ENCODE results near the gene IPO5. TPM values are rescaled to one million over a fixed set of nuclear protein-coding genes. Genes with fewer than 3 reads are reported as not detected.
"Not testable (repeated sequence)": the region's sequence is repeated elsewhere in the genome, so short reads cannot be mapped to it uniquely, and the experiment has no call there.

Gene IPO5
- polyA plus RNA-seq, 1 donor from 2014 or later = 25.3 TPM

DNA sequence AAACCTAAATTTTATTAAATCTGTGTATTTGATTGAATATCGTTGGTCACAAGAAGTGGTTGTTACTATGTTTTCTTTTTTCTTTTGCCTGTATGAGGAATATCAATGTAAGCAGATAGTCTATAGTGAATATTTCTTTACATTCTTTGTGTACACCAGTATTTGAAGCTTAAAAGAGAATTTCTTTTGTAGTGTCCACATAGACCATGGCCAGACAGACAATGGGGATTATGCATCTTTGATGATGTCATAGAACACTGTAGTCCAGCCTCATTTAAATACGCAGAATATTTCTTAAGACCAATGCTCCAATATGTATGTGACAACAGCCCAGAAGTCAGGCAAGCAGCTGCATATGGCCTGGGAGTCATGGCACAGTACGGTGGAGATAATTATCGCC lies 64.8 kb downstream of the IPO5 start:
- Mint-ChIP-seq H3K4me3 (no peak overlapping the region), H3K36me3 (peaks cover 16% of the 10 kb centered on the region), H3K9me3 (no peaks in the 10 kb centered on the region), H3K4me1 (peaks cover 0 to 1% (median 0%) of the 10 kb centered on the region in 3 donors), H3K27ac (no peak overlapping the region), H3K27me3 (no peaks in the 10 kb centered on the region)

DNA sequence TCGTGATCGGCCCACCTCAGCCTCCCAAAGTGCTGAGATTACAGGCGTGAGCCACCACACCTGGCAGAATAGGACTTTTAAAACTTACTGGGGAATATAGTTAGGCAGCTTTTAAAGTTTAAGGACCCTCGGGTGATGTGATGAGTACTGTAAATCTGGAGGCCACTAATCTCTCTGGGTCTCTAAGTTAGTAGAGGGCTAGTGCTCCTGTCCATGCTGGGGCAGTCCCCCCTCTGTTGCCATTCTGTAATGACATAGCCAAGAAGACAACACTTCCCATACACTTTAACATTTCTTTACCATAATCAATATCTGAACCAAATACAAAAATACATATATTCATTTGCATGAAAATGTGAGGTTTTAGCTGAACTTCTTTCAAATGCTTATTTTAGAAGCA lies 65.7 kb downstream of the IPO5 start:
- Mint-ChIP-seq H3K36me3 (peaks cover 16% of the 10 kb centered on the region), H3K27ac (no peak overlapping the region)

DNA sequence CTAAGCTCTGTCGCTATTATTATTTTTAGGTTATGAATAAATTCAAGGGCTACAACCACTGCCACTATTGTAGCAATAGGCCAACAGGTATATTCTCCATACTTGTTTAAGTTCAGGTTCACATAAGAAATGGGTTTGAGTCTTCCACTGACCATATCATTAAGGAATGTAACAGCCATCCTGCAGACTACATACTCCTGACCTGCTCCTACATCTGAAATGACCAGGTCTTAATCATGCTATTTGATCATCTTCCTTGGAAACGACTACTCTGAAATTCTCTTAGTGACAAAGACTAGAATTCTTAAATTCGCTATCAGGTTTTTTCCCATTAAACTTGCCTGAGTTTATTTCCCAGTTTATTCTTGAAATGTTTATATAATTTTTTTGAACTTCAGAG lies 66.8 kb downstream of the IPO5 start:
- Mint-ChIP-seq H3K4me3 (no peak overlapping the region), H3K4me1 (peaks cover 0 to 1% (median 0%) of the 10 kb centered on the region in 3 donors), H3K9me3 (no peaks in the 10 kb centered on the region), H3K27me3 (no peaks in the 10 kb centered on the region), H3K36me3 (peaks cover 16% of the 10 kb centered on the region), H3K27ac (no peak overlapping the region)

More for the DNA sequence above, 65.7 kb downstream of the IPO5 start:
- Mint-ChIP-seq H3K4me3 (peak overlapping the region in 1 of 4 donors; percentile 23), H3K27me3 (no peaks in the 10 kb centered on the region), H3K4me1 (peaks cover 0 to 1% (median 0%) of the 10 kb centered on the region in 3 donors), H3K9me3 (no peaks in the 10 kb centered on the region)

DNA sequence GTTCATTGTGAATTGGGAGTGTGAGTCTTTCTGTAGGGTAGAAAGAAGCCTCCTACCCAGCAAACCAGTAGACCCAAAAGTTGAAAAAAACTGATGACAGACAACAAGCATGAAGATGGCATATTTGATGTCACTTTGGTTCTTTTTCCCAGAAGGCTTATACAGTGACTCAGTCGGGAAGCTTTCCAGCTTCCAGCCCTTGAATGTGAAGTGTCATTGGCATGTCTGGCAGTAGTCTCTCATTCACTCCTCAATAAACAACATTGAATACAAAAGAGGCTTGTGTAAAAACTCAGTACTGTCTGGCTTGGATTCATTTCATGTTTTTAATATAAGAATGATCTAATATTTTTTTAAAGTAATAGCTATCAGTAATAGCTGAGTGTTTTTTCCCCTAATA lies 68.7 kb downstream of the IPO5 start:
- Mint-ChIP-seq H3K36me3 (peaks cover 13% of the 10 kb centered on the region), H3K27ac (no peak overlapping the region), H3K9me3 (no peaks in the 10 kb centered on the region), H3K4me1 (peaks cover 0 to 1% (median 0%) of the 10 kb centered on the region in 3 donors), H3K4me3 (no peak overlapping the region), H3K27me3 (no peaks in the 10 kb centered on the region)

DNA sequence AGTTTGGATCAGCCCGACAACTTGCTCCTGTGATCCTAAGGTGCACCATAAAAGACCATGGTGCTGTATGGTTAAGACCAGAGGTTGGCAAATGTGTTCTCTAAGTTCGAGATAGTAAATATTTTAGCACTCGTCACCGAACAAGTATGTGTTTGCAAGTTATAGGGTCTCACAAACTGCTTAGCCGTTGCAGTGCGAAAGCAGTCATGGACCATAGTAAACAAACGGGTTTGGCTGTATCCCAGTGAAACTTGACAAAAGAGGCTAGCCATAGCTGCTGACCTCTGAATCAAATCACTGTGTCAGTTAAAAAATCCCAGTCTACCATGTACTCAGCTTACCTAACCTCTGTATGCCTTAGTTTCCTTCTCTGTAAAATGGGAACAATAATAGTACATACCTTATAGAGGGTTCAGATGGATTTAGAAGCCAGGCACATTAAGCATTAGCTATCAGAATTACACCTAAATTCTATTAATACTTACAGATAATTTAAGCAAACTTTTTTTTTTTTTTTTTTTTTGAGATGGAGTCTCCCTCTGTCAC lies 72.1 kb downstream of the IPO5 start:
- H3K4me1 Mint-ChIP-seq = no peaks in the 10 kb centered on the region
- no peak overlapping the region for H3K27ac Mint-ChIP-seq
- no peaks in the 10 kb centered on the region for H3K27me3 Mint-ChIP-seq
- peaks cover 6% of the 10 kb centered on the region for H3K36me3 Mint-ChIP-seq
- H3K4me3 Mint-ChIP-seq = no peak overlapping the region
- H3K9me3 Mint-ChIP-seq = no peaks in the 10 kb centered on the region

DNA sequence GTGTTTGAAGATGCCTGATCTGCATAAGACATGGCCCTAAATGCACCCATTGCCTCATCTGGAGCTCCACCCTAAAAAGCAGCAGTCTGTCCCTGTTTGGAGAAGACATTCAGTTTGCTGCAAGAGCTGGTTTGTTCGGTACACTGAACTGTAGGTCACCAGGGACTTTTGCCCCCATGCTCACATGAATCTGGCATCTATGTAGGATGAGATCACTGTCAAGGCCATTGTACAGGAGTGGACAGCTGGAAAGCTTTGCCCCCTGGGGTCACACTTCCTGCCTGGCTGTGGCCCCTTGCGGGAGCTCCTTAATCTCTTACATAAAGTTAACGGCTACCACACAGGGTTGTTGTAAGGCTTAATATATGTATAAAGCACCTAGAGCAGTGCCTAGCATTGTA lies 73.0 kb downstream of the IPO5 start:
- Mint-ChIP-seq H3K4me3 (no peak overlapping the region), H3K27ac (peak overlapping the region in 1 of 3 donors; percentile 39), H3K4me1 (peaks cover 0 to 3% (median 0%) of the 10 kb centered on the region in 3 donors), H3K36me3 (peaks cover 4% of the 10 kb centered on the region), H3K9me3 (no peaks in the 10 kb centered on the region), H3K27me3 (no peaks in the 10 kb centered on the region)

DNA sequence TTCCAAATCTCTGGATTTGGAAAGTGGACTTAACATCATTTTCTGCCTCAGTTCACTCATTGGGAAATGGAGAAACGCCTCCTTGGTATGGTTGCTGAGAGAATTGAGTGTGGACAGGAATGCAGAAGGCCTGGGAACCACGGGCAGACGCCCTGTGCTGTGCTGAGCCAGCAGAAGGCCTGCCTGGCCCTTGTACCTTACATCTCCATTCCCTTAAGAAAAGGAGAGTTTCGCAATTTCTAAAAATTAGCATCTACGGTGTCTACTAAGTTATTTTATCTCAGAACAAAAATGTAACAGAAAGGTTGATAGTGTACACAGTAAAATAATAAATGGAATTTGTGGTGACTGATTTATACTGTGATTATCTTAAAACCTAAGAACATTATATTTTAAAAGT lies 78.7 kb downstream of the IPO5 start:
- H3K36me3 Mint-ChIP-seq = no peaks in the 10 kb centered on the region
- no peaks in the 10 kb centered on the region for H3K9me3 Mint-ChIP-seq
- H3K4me1 Mint-ChIP-seq = peaks cover 0 to 3% (median 0%) of the 10 kb centered on the region in 3 donors
- no peaks in the 10 kb centered on the region for H3K27me3 Mint-ChIP-seq
- no peak overlapping the region for H3K27ac Mint-ChIP-seq
- H3K4me3 Mint-ChIP-seq = no peak overlapping the region

DNA sequence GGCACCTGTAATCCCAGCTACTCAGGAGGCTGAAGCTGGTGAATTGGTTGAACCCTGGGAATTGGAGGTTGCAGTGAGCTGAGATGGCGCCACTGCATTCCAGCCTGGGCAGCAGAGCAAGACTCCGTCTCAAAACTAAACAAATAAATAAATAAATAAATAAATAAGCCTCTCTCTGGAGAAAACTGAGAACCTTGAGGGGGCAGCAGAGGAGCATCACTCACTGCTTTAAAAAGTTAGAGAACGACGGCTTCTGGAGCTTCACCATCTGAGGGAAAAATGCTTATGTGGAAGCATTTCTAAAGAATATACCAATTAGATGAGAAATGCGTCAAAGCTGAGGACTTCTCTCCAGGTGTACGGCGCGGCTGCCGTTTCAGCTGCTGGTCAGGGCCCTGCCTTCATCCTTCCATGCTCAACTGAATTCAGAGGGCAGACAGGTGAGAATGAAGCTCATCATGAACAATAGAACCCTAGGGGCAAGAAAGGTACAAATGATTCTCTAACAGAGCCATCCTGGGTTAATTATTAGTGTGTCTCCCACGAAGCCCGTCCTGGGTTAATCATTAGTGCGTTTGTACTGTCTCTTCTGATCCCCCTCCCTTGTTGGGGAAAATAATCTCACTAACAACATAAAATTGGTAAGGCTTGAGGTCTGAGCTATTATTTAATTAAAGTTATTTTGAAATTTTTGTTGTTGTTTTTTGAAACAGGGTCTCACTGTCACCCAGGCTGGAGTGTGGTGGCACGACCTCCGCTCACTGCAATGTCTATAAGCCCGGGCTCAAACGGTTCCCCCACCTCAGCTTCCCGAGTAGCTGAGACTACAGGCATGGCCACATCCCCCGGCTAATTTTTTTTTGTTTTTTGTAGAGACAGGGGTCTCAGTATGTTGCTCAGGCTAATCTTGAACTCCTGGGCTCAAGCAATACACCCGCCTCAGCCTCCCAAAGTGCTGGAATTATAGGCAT lies 80.1 kb downstream of the IPO5 start:
- Mint-ChIP-seq H3K27ac (no peak overlapping the region), H3K4me3 (no peak overlapping the region), H3K9me3 (no peaks in the 10 kb centered on the region), H3K36me3 (no peaks in the 10 kb centered on the region), H3K4me1 (peaks cover 0 to 3% (median 0%) of the 10 kb centered on the region in 3 donors), H3K27me3 (no peaks in the 10 kb centered on the region)

DNA sequence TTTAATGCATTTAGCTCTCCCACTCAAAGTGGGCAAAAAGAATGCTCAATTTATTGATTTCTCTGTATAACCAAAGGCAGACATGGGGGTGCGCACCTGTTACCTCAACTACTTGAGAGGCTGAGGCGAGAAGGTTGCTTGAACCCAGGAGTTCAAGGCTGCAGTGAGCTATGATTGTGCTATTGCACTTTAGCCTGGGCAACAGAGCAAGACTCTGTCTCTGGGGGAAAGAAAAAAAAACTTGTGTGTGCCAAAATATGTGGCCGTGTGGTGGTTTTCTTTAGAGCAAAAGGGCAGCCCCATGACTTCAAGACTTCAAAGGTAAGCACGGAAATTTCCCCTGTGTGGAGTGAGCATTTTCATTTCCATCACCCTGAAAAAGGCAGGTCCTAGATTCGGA lies 81.9 kb downstream of the IPO5 start:
- H3K36me3 Mint-ChIP-seq = peaks cover 2% of the 10 kb centered on the region
- H3K27ac Mint-ChIP-seq = no peak overlapping the region
- H3K4me1 Mint-ChIP-seq = peaks cover 0 to 3% (median 0%) of the 10 kb centered on the region in 3 donors
- H3K9me3 Mint-ChIP-seq = no peaks in the 10 kb centered on the region
- H3K4me3 Mint-ChIP-seq = no peak overlapping the region
- H3K27me3 Mint-ChIP-seq = no peaks in the 10 kb centered on the region

DNA sequence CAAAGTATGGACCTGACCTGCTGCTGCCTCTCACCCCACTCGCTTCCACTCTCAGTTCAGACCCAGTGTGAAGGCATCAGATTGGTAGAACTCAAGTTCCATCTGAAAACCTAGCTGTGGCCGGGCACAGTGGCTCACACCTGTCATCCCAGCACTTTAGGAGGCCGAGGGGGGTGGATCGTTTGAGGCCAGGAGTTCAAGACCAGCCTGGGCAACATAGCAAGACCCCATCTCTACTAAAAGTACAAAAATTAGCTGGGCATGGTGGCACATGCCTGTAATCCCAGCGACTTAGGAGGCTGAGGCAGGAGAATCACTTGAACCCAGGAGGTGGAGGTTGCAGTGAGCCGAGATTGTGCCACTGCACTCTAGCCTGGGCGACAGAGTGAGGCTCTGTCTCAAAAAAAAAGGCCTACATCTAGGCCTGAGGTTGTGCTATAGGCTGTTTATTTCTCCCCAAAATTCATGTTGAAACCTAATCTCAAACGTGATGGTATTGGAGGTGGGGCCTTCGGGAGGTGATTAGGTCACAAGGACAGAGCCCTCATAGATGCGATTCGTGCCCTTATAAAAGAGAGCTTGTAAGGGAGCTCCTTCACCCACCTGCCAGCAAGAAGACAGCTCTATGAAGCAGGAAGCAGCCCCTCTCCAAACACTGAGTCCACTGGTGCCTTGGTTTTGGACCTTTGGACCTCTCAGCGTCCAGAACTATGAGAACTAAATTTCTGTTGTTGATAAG lies 83.3 kb downstream of the IPO5 start:
- not testable (repeated sequence) for H3K4me1 Mint-ChIP-seq, H3K9me3 Mint-ChIP-seq, H3K27me3 Mint-ChIP-seq, H3K36me3 Mint-ChIP-seq, H3K27ac Mint-ChIP-seq, H3K4me3 Mint-ChIP-seq

DNA sequence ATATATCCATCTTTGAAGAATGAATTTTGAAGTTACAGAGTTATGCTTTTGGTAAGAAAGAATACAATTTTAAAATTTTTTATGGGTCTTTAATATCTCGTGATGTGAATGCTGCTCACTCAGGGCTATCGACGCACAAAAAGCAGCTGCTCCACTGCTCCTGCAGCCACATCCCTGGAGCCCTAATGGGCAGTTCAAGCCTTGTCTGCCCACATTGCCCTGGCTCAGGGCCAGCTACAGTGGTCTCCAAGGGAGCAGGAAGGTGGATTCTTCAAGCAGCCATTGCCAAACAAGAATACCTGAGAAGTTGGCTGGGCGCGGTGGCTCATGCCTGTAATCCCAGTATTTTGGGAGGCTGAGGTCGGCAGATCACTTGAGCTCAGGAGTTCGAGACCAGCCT lies 85.8 kb downstream of the IPO5 start:
- peaks cover 2% of the 10 kb centered on the region for H3K36me3 Mint-ChIP-seq
- no peak overlapping the region for H3K4me3 Mint-ChIP-seq
- no peak overlapping the region for H3K27ac Mint-ChIP-seq
- H3K4me1 Mint-ChIP-seq = no peaks in the 10 kb centered on the region
- H3K9me3 Mint-ChIP-seq = no peaks in the 10 kb centered on the region
- H3K27me3 Mint-ChIP-seq = no peaks in the 10 kb centered on the region

DNA sequence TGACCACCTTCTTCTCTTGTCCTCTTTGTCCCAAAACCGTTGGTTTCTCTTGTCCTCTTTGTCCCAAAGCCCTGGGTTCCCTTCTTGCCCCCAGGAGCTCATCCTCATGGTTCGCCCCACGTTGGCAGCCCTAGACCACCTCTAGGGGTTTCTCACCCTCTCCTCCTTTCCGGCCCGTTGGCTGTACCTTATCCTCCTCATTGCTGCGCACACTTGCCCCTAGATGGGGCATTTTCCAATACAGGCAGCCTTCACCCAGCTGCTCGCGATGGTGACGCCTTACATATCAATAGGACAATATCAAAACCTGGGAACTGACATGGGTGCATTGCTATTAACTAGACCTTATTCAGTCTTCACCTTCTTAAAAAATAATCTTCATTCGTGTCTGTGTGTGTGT lies 86.5 kb downstream of the IPO5 start:
- Mint-ChIP-seq H3K27me3 (no peaks in the 10 kb centered on the region), H3K4me3 (no peak overlapping the region)

DNA sequence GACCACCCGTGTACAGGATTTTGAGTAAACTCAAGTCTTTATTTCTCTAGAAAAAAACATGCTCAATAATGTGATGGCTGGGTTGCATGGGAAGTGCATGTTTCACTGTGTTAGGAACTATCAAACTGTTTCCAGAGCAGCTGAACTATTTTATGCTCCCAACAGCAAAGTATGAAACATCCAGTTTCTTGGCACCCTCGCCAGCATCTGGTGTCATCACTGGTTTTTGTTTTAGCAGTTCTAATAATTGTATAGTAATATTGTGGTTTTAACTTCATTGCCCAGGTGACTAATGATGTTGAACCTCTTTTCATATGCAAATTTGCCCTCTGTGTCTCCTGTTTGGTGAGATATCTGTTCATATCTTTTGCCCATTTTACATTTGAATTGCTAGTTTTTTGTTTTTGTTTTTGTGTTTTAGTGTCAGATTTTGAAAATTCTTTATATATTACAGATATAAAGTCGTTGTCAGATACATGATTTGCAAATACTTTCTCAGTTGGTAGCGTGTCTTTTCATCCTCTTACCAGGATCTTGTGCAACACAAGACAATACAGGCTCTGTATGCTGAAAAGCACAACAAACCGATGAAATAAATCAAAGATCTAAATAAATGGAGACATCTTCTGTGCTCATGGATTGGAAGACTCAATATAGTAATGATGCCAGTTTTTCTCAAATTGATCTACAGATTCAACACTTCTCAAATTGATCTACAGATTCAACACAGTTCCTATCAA lies 87.8 kb downstream of the IPO5 start:
- Mint-ChIP-seq H3K4me1 (no peaks in the 10 kb centered on the region), H3K27me3 (no peaks in the 10 kb centered on the region), H3K4me3 (no peak overlapping the region), H3K27ac (no peak overlapping the region), H3K9me3 (no peaks in the 10 kb centered on the region), H3K36me3 (peaks cover 2% of the 10 kb centered on the region)

More for the DNA sequence above, 86.5 kb downstream of the IPO5 start:
- no peaks in the 10 kb centered on the region for H3K9me3 Mint-ChIP-seq
- H3K36me3 Mint-ChIP-seq = peaks cover 2% of the 10 kb centered on the region
- no peaks in the 10 kb centered on the region for H3K4me1 Mint-ChIP-seq
- no peak overlapping the region for H3K27ac Mint-ChIP-seq

DNA sequence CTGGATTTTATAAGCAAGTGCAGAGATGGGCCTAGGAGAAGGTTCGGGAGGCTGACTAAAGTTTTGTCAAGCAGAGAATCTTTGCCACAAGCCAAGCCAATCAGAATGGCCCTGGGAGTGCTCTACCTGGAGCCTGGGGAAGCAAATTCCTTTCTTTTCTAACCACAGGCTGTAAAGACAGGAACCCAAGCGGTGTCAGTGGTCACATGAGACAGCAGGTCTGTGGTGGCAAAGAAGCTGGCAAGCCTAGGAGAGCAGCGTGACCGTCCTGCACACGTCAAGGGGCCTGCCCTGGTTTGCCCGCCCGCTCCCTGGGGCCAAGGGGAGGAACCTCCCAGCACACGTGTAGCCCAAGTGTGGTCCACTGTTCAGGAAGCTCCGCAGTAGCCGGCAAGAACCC lies 90.8 kb downstream of the IPO5 start:
- no peak overlapping the region for H3K4me3 Mint-ChIP-seq
- peaks cover 5% of the 10 kb centered on the region for H3K27me3 Mint-ChIP-seq
- H3K4me1 Mint-ChIP-seq = no peaks in the 10 kb centered on the region
- H3K36me3 Mint-ChIP-seq = peaks cover 3% of the 10 kb centered on the region
- no peaks in the 10 kb centered on the region for H3K9me3 Mint-ChIP-seq
- no peak overlapping the region for H3K27ac Mint-ChIP-seq

DNA sequence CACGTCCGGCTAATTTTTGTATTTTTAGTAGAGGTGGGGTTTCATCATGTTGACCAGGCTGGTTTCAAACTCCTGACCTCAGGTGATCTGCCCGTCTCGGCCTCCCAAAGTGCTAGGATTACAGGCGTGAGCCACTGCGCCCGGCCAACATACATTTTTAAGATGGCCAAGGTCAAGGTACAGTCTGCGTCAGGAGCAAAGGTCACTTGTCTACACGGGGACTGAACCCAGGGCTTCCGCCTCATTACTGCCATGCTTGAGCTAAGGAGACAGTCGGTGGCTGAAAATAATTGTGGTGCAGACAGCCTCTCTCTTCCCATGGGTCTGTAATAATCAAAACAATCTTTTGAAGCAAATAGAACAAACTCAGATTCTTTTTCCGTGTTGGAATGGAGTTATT lies 94.3 kb downstream of the IPO5 start:
- not testable (repeated sequence) for H3K9me3 Mint-ChIP-seq, H3K4me1 Mint-ChIP-seq

More for the DNA sequence above, 94.3 kb downstream of the IPO5 start:
- not testable (repeated sequence) for H3K27ac Mint-ChIP-seq, H3K27me3 Mint-ChIP-seq, H3K36me3 Mint-ChIP-seq, H3K4me3 Mint-ChIP-seq

Data from IgD-negative memory B cell (primary cell).